Sigmoid colon (tissue), 4 donors: ENCODE measurements around the gene ADA.

ENCODE experiments used
- CTCF ChIP-seq, 4 experiments: fragments of 450-650 bp in 3 of 4; fragments of 200-600 bp in 1 of 4; IDR thresholded peaks; one replicate each; pipeline ENCODE4 v1.5.1; 2016 to 2019; ENCODE audit warnings: antibody characterized with exemption in 4 of 4, mild to moderate bottlenecking in 3 of 4, moderate library complexity in 2 of 4
- POLR2A ChIP-seq, 2 donors: fragments of 450-650 bp; IDR thresholded peaks; one replicate each; pipeline ENCODE4 v1.6.1; 2016; ENCODE audit warnings: antibody characterized with exemption in 2 of 2, mild to moderate bottlenecking in 2 of 2, moderate library complexity in 2 of 2
- POLR2AphosphoS5 ChIP-seq, 4 donors: sonication (generic); formaldehyde crosslinking; IDR thresholded peaks; one replicate each; pipeline ENCODE4 v1.6.1; 2017; ENCODE audit warnings: antibody characterized with exemption in 4 of 4

GRCh38 chr20:44606725-44607441, 44.6 kb downstream of the ADA start:
- no peak for TF ChIP-seq CTCF (IDR thresholded peaks at IDR 0.05)
- TF ChIP-seq POLR2A (IDR thresholded peaks at IDR 0.05), result no peak
- no peak for TF ChIP-seq POLR2AphosphoS5 (IDR thresholded peaks at IDR 0.05)
